Keratinocyte (primary cell): ENCODE results near the gene TMED10.

Experiments
- EZH2 ChIP-seq: IDR thresholded peaks from one replicate; pipeline ENCODE4 v1.6.1; 2012; ENCODE audit warnings: inconsistent platforms, mild to moderate bottlenecking, low read length, moderate library complexity
- TF ChIP-seq, protein P1 (sequence below), 3 experiments: IDR thresholded peaks in 1 of 3; conservative IDR thresholded peaks in 1 of 3; optimal IDR thresholded peaks in 1 of 3; 2 replicates in 2 of 3; 3 replicates in 1 of 3; pipeline versions ENCODE3 to v1.5.1; 2011; ENCODE audit warnings: low read length in 3 of 3, mild to moderate bottlenecking in 3 of 3, moderate library complexity in 2 of 3, control low read depth in 1 of 3, inconsistent platforms in 1 of 3; ENCODE audit not compliant: insufficient read depth in 2 of 3; ENCODE audit errors: extremely low read depth in 1 of 3

DNA sequence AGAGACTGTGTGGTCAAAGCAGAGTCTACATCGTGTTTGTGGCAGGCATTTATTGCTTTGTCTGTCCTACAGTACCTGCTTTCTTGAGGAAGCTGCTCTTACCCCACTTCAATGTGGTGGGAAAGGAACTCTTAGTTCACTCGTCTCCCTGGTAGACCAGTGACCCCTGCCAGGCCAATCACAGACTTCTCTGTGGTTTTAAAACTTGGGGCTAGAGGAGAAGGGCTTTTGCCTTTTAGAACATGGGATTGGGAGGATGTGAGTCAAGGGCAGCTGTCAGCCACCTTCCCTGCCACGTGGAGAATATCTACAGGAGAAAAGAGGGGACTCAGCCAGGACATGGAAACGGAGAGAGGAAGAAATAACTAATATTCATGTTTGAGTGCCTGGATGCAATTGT, 36.8 kb upstream of the TMED10 start:
- TF ChIP-seq, protein P1, sequence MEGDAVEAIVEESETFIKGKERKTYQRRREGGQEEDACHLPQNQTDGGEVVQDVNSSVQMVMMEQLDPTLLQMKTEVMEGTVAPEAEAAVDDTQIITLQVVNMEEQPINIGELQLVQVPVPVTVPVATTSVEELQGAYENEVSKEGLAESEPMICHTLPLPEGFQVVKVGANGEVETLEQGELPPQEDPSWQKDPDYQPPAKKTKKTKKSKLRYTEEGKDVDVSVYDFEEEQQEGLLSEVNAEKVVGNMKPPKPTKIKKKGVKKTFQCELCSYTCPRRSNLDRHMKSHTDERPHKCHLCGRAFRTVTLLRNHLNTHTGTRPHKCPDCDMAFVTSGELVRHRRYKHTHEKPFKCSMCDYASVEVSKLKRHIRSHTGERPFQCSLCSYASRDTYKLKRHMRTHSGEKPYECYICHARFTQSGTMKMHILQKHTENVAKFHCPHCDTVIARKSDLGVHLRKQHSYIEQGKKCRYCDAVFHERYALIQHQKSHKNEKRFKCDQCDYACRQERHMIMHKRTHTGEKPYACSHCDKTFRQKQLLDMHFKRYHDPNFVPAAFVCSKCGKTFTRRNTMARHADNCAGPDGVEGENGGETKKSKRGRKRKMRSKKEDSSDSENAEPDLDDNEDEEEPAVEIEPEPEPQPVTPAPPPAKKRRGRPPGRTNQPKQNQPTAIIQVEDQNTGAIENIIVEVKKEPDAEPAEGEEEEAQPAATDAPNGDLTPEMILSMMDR (optimal IDR thresholded peaks at IDR 0.05 in 1 of 3, IDR thresholded peaks at IDR 0.05 in 1 of 3, conservative IDR thresholded peaks at IDR 0.05 in 1 of 3; ENCODE audit: extremely low read depth in 1 of 3, insufficient read depth in 2 of 3, low read length in 3 of 3), result no peak
- TF ChIP-seq EZH2, result no peak
